Central memory CD8-positive, alpha-beta T cell (primary cell): ENCODE data around the gene NKAIN2.
"Not testable (repeated sequence)": the region's sequence is repeated elsewhere in the genome, so short reads cannot be mapped to it uniquely, and the experiment has no call there.

Source experiments
- ATAC-seq: fragments of 150-1000 bp; cut with Tn5 transposase; replicated peaks from 2 replicates; pipeline ENCODE4 v1.10.0; 2022; ENCODE audit warnings: mild to moderate bottlenecking, moderate FRiP score, moderate number of reproducible peaks; ENCODE audit not compliant: poor library complexity, severe bottlenecking; ENCODE audit errors: extremely low read depth
- DNase-seq, 2 donors: peaks; one replicate each; pipeline ENCODE4 v3.0.0; 2021; ENCODE audit warnings: low spot score in 2 of 2
- H3K27ac Mint-ChIP-seq: one replicate; pipeline ENCODE4 v1.8.0; 2022; ENCODE audit warnings: low read depth, mild to moderate bottlenecking, moderate library complexity, mixed read lengths
- H3K27me3 Mint-ChIP-seq: one replicate; pipeline ENCODE4 v1.8.0; 2022; ENCODE audit warnings: mixed read lengths
- H3K36me3 Mint-ChIP-seq: one replicate; pipeline ENCODE4 v1.8.0; 2022; ENCODE audit warnings: mild to moderate bottlenecking, moderate library complexity, mixed read lengths; ENCODE audit not compliant: insufficient read depth
- H3K4me1 Mint-ChIP-seq: one replicate; pipeline ENCODE4 v1.8.0; 2022; ENCODE audit warnings: mixed read lengths
- H3K4me3 Mint-ChIP-seq: one replicate; pipeline ENCODE4 v1.8.0; 2022; ENCODE audit warnings: mild to moderate bottlenecking, moderate library complexity, mixed read lengths
- H3K9me3 Mint-ChIP-seq: one replicate; pipeline ENCODE4 v1.8.0; 2022; ENCODE audit warnings: mixed read lengths

NKAIN2 gene

GRCh38 chr6:123956492-123957139 lies 153.0 kb downstream of the NKAIN2 start:
- no peak for ATAC-seq
- no peak overlapping the region for H3K27ac Mint-ChIP-seq
- H3K4me1 Mint-ChIP-seq, result no peaks in the 10 kb centered on the region
- peaks cover 13% of the 10 kb centered on the region for H3K9me3 Mint-ChIP-seq
- no peaks in the 10 kb centered on the region for H3K36me3 Mint-ChIP-seq
- no peak overlapping the region for H3K4me3 Mint-ChIP-seq
- H3K27me3 Mint-ChIP-seq, result no peaks in the 10 kb centered on the region
- no peak for DNase-seq

DNA sequence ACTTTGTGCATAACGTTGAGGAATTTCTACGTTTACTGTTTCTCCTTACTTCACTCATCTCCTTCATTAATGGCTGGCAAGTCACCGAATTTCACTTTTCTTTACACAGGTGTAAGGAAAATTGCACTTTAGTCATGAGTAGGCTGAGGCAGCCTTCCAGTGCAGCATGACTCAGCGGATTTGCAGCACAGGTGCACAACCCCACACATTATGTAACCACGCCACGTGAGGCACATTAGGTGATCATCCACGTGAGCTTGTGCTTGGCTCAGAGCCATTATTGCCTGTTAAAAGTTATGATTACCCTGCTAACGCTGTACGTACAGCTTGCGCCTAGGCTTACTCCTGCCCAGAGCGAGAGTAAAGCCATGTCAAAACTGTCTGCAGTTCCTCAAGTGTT lies 158.8 kb downstream of the NKAIN2 start:
- H3K4me3 Mint-ChIP-seq, result no peak overlapping the region
- H3K27ac Mint-ChIP-seq, result no peak overlapping the region
- H3K9me3 Mint-ChIP-seq, result peaks cover 15% of the 10 kb centered on the region
- no peak for ATAC-seq
- no peaks in the 10 kb centered on the region for H3K27me3 Mint-ChIP-seq
- H3K36me3 Mint-ChIP-seq, result no peaks in the 10 kb centered on the region
- H3K4me1 Mint-ChIP-seq, result no peaks in the 10 kb centered on the region
- no peak for DNase-seq

- H3K27ac Mint-ChIP-seq, result no peak overlapping the region
- no peaks in the 10 kb centered on the region for H3K36me3 Mint-ChIP-seq
- H3K9me3 Mint-ChIP-seq, result peaks cover 7% of the 10 kb centered on the region
- no peaks in the 10 kb centered on the region for H3K4me1 Mint-ChIP-seq
- no peak for DNase-seq
- ATAC-seq, result no peak
- H3K4me3 Mint-ChIP-seq, result no peak overlapping the region
- H3K27me3 Mint-ChIP-seq, result no peaks in the 10 kb centered on the region
Observed at GRCh38 chr6:123965894-123966293, 162.2 kb downstream of the NKAIN2 start.

DNA sequence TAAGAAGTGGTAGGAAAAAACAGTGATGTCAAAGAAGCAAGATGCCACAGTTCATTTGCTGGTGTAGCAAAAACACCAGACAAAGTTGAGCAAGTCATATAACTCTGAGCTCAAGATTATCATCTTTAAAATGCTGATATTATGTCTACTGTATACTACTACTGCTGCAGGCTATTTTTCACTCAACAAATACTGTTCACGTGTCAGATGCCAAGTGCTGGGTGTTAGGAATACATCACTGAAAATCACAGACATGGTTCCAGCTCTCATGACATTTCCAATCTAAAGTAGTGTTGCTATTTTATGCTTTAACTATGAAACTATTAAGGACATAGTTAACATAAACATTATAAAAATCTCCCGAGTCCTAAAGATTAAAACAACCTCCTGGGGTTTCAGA lies 163.0 kb downstream of the NKAIN2 start:
- Mint-ChIP-seq H3K4me1 (no peaks in the 10 kb centered on the region), H3K4me3 (no peak overlapping the region), H3K36me3 (no peaks in the 10 kb centered on the region), H3K27ac (no peak overlapping the region), H3K9me3 (peaks cover 6% of the 10 kb centered on the region), H3K27me3 (no peaks in the 10 kb centered on the region)
- no peak for DNase-seq
- ATAC-seq, result no peak

- Mint-ChIP-seq H3K9me3 (peaks cover 6% of the 10 kb centered on the region), H3K27me3 (no peaks in the 10 kb centered on the region), H3K36me3 (no peaks in the 10 kb centered on the region), H3K27ac (no peak overlapping the region), H3K4me3 (no peak overlapping the region), H3K4me1 (no peaks in the 10 kb centered on the region)
- DNase-seq (no peak), ATAC-seq (no peak)
Observed at GRCh38 chr6:123967905-123968304, 164.2 kb downstream of the NKAIN2 start.

GRCh38 chr6:123972600-123973294 lies 169.1 kb downstream of the NKAIN2 start:
- Mint-ChIP-seq H3K9me3 (peaks cover 6% of the 10 kb centered on the region), H3K4me1 (no peaks in the 10 kb centered on the region), H3K36me3 (no peaks in the 10 kb centered on the region), H3K27me3 (no peaks in the 10 kb centered on the region), H3K4me3 (no peak overlapping the region), H3K27ac (no peak overlapping the region)
- DNase-seq, result no peak
- no peak for ATAC-seq

- Mint-ChIP-seq H3K4me3 (no peak overlapping the region), H3K36me3 (no peaks in the 10 kb centered on the region), H3K9me3 (peaks cover 16% of the 10 kb centered on the region), H3K27ac (no peak overlapping the region), H3K27me3 (no peaks in the 10 kb centered on the region), H3K4me1 (no peaks in the 10 kb centered on the region)
- no peak for DNase-seq
- no peak for ATAC-seq
Observed at GRCh38 chr6:123980311-123980710, 176.6 kb downstream of the NKAIN2 start.

DNA sequence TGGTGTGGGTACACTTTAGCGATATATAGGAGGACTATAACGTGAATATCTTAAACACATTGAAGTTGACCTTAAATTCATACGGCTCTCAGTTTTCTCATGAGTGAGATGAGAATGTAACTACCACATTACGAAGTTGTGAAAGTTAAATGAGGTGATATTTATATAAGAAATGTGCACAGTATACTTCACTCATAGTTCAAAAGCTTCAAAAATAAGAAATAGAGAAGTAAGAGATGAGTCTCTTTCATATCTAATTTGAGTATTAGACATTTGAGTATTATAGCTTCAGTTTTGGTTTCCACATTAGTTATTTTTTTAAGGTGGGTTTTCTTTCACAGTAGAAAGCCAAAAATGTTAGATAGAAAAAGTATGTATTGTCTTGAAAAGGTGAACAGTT lies 183.3 kb downstream of the NKAIN2 start:
- no peak overlapping the region for H3K4me3 Mint-ChIP-seq
- no peaks in the 10 kb centered on the region for H3K4me1 Mint-ChIP-seq
- no peak for ATAC-seq
- no peak overlapping the region for H3K27ac Mint-ChIP-seq
- no peaks in the 10 kb centered on the region for H3K27me3 Mint-ChIP-seq
- DNase-seq, result no peak
- no peaks in the 10 kb centered on the region for H3K36me3 Mint-ChIP-seq
- peaks cover 8% of the 10 kb centered on the region for H3K9me3 Mint-ChIP-seq

GRCh38 chr6:123989918-123990317 lies 186.3 kb downstream of the NKAIN2 start:
- H3K27me3 Mint-ChIP-seq, H3K4me1 Mint-ChIP-seq, ATAC-seq, DNase-seq, H3K9me3 Mint-ChIP-seq, H3K36me3 Mint-ChIP-seq, H3K4me3 Mint-ChIP-seq, H3K27ac Mint-ChIP-seq: not testable (repeated sequence)

GRCh38 chr6:123990376-123990775 lies 186.7 kb downstream of the NKAIN2 start:
- Mint-ChIP-seq H3K27ac (no peak overlapping the region), H3K4me3 (no peak overlapping the region), H3K36me3 (no peaks in the 10 kb centered on the region), H3K27me3 (no peaks in the 10 kb centered on the region), H3K9me3 (peaks cover 12% of the 10 kb centered on the region), H3K4me1 (no peaks in the 10 kb centered on the region)
- no peak for DNase-seq
- no peak for ATAC-seq

DNA sequence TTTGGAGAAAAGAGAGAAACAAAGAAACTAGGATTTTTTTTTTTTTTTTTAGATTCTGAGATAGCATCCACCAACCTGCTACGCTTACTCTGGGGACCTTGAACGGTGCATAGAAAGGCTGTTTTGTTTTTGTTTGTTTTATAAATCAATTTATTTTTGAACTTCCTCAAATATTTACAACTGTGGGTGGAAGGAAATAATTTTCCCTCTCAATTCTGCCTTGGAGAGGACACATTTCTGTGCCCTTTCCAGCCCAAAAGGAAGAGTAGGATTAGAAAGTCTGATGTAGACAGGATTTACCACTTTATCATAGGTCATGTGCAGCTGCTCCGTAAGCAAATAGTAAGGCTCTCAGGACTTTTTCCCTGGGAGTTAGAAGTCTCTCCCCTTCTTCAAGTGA lies 190.5 kb downstream of the NKAIN2 start:
- DNase-seq (no peak), ATAC-seq (no peak)
- H3K4me1 Mint-ChIP-seq, result no peaks in the 10 kb centered on the region
- no peak overlapping the region for H3K27ac Mint-ChIP-seq
- no peaks in the 10 kb centered on the region for H3K36me3 Mint-ChIP-seq
- H3K9me3 Mint-ChIP-seq, result peaks cover 12% of the 10 kb centered on the region
- H3K27me3 Mint-ChIP-seq, result no peaks in the 10 kb centered on the region
- H3K4me3 Mint-ChIP-seq, result no peak overlapping the region

GRCh38 chr6:123994891-123995635 lies 191.4 kb downstream of the NKAIN2 start:
- no peak for ATAC-seq
- H3K36me3 Mint-ChIP-seq, result no peaks in the 10 kb centered on the region

DNA sequence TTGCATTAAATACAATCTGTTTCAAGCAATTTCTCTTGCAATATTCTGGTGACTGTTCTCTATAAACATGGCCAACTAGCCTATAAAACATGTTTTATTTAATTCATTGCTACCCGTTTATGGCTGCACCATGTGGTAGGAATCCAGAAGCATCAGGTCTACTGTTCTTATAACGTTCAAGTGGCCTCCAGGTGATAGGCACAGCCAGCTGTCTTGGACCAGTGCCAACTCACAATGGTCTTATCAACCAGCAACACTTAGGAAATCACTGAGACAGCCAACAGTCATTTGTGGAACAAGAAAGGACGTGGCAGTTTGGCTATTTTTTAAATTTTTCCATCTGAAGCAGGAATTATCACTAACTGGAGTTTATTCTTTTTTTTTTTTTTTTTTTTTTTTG lies 193.6 kb downstream of the NKAIN2 start:
- Mint-ChIP-seq H3K36me3 (no peaks in the 10 kb centered on the region), H3K4me3 (no peak overlapping the region), H3K27me3 (no peaks in the 10 kb centered on the region), H3K27ac (no peak overlapping the region), H3K4me1 (no peaks in the 10 kb centered on the region), H3K9me3 (peaks cover 7% of the 10 kb centered on the region)
- DNase-seq (no peak), ATAC-seq (no peak)

More at GRCh38 chr6:123994891-123995635, 191.4 kb downstream of the NKAIN2 start:
- Mint-ChIP-seq H3K27me3 (no peaks in the 10 kb centered on the region), H3K4me3 (no peak overlapping the region), H3K4me1 (no peaks in the 10 kb centered on the region), H3K9me3 (peaks cover 12% of the 10 kb centered on the region), H3K27ac (no peak overlapping the region)
- no peak for DNase-seq
